WTC11 (cell line): ENCODE data around the gene JHY.

Source experiments
- CTCF ChIP-seq: fragments of 200-600 bp; IDR thresholded peaks from 2 replicates; pipeline ENCODE4 v1.8.0; 2022; ENCODE audit warnings: antibody characterized with exemption
- ETV6 ChIP-seq: sonication (generic); formaldehyde crosslinking; IDR thresholded peaks from 2 replicates; pipeline ENCODE4 v1.8.1; 2022; ENCODE audit warnings: mild to moderate bottlenecking, missing genetic modification reagents
- JUN ChIP-seq: sonication (generic); formaldehyde crosslinking; IDR thresholded peaks from 2 replicates; pipeline ENCODE4 v1.8.0; 2023; ENCODE audit warnings: mild to moderate bottlenecking, missing genetic modification reagents
- KAT7 ChIP-seq: sonication (generic); formaldehyde crosslinking; IDR thresholded peaks from 2 replicates; pipeline ENCODE4 v1.8.1; 2023; ENCODE audit warnings: missing genetic modification reagents, mild to moderate bottlenecking, borderline replicate concordance
- MAX ChIP-seq: sonication (generic); formaldehyde crosslinking; IDR thresholded peaks from 2 replicates; pipeline ENCODE4 v1.8.0; 2022; ENCODE audit warnings: mild to moderate bottlenecking, missing genetic modification reagents
- TCF7 ChIP-seq: sonication (generic); formaldehyde crosslinking; IDR thresholded peaks from 2 replicates; pipeline ENCODE4 v1.8.0; 2022; ENCODE audit warnings: mild to moderate bottlenecking, low read depth, missing genetic modification reagents, moderate library complexity
- TF ChIP-seq, protein P1 (sequence below): sonication (generic); formaldehyde crosslinking; IDR thresholded peaks from 2 replicates; pipeline ENCODE4 v1.8.1; 2023; ENCODE audit warnings: mild to moderate bottlenecking, missing genetic modification reagents, moderate library complexity

DNA sequence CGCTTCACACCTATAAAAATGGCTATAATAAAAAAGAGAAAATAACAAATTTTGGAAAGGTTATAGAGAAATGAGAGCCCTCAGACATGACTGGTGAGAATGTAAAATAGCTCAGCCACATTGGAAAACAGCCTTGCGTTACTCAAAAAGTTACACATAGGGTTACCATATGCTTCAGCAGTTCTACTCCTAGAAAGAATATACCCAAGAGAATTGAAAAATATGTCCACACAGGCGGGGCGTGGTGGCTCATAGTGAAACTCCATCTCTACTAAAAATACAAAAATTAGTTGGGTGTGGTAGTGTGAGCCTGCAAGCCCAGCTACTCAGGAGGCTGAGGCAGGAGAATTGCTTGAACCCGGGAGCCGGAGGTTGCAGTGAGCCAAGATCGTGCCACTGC, 7.6 kb upstream of the JHY start:
- TF ChIP-seq MAX (no peak), KAT7 (no peak), CTCF (no peak), ETV6 (CRISPR knock-in tag) (no peak), JUN (CRISPR knock-in tag) (no peak), TCF7 (CRISPR knock-in tag) (no peak)
- TF ChIP-seq, protein P1, sequence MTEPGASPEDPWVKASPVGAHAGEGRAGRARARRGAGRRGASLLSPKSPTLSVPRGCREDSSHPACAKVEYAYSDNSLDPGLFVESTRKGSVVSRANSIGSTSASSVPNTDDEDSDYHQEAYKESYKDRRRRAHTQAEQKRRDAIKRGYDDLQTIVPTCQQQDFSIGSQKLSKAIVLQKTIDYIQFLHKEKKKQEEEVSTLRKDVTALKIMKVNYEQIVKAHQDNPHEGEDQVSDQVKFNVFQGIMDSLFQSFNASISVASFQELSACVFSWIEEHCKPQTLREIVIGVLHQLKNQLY: no peak
